ENCODE data around the gene CCN2. TPM values are rescaled to one million over a fixed set of nuclear protein-coding genes. Genes with fewer than 3 reads are reported as not detected.

The CCN2 gene
- total and polyA plus RNA-seq, 2 of the 8 experiments (the other 6 are each of a cell fraction or from before 2014, with no cell fraction given), result 25.0 to 107 TPM

GRCh38 chr6:131955192-131955591 lies 4.0 kb upstream of the CCN2 start (continued):
- TF ChIP-seq RNF2 (IDR thresholded peaks at IDR 0.05; ENCODE audit: borderline replicate concordance, low read depth, low read length, missing control alignments, poor library complexity, severe bottlenecking) (no peak), SIN3A (conservative IDR thresholded peaks at IDR 0.05 in 1 of 2, IDR thresholded peaks at IDR 0.05 in 1 of 2; ENCODE audit: low read depth in 1 of 2, low read length in 2 of 2) (no peak), BACH1 (IDR thresholded peaks at IDR 0.05; ENCODE audit: low read length) (no peak), SP2 (IDR thresholded peaks at IDR 0.05; ENCODE audit: low read length) (no peak)
